HL-60 (cell line): Measurements from ENCODE around the gene SGCE.

Source experiments
- CTCF ChIP-seq: IDR thresholded peaks from one replicate; pipeline ENCODE4 v1.5.1; 2011; ENCODE audit warnings: low read length, control low read depth, inconsistent platforms; ENCODE audit not compliant: insufficient read depth
- GABPA ChIP-seq: IDR thresholded peaks from 2 replicates; pipeline ENCODE4 v1.6.1; 2012; ENCODE audit warnings: low read depth
- POLR2AphosphoS5 ChIP-seq: IDR thresholded peaks from 2 replicates; pipeline ENCODE4 v1.6.1; 2012; ENCODE audit warnings: low read depth
- REST ChIP-seq: IDR thresholded peaks from 2 replicates; pipeline ENCODE4 v1.6.1; 2012; ENCODE audit warnings: low read depth; ENCODE audit not compliant: insufficient replicate concordance
- SPI1 ChIP-seq: IDR thresholded peaks from 2 replicates; pipeline ENCODE4 v1.6.1; 2012; ENCODE audit warnings: low read depth, mild to moderate bottlenecking, borderline replicate concordance

DNA sequence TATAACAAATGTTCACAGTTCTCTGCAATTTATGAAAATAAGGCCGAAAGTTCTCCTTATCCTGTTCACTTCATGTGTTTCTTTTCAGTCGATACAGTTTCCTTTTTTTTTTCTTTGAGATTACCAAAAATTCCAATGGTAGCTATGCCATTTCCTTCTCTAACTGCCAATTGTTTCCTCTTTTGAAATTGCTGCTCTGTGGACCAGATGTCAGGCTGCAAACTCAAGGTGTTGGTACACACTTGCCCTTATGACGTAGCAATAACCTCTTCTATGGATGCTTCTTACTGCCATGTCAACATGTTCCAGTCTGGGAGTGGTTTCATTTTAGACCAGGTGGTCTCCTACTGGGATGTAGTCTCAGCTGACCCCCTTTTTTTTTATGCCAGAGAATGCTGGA lies 93.4 kb downstream of the SGCE start:
- TF ChIP-seq REST, result no peak
- no peak for TF ChIP-seq CTCF
- TF ChIP-seq SPI1, result no peak
- 0 out of 2 replicates have a peak, but pooled peaks have one; percentile 27 for TF ChIP-seq POLR2AphosphoS5
- no peak for TF ChIP-seq GABPA
